Effector memory CD4-positive, alpha-beta T cell (primary cell): ENCODE data around the gene YEATS2.

Source experiments
- DNase-seq, 3 donors: peaks; one replicate each; pipeline ENCODE4 v3.0.0-alpha.2; 2020
- H3K27ac ChIP-seq: 2 replicates; pipeline ENCODE4 v1.7.0; 2013; ENCODE audit warnings: mild to moderate bottlenecking, low read length, moderate library complexity; ENCODE audit not compliant: insufficient read depth, poor library complexity, severe bottlenecking
- H3K27me3 ChIP-seq: replicated peaks from 2 replicates; pipeline ENCODE4 v1.7.0; 2013; ENCODE audit warnings: mild to moderate bottlenecking, low read length; ENCODE audit not compliant: insufficient read depth, control insufficient read depth, poor library complexity, severe bottlenecking
- H3K36me3 ChIP-seq: 2 replicates; pipeline ENCODE4 v1.7.0; 2013; ENCODE audit warnings: mild to moderate bottlenecking, low read length, moderate library complexity; ENCODE audit not compliant: control insufficient read depth, insufficient read depth
- H3K4me1 ChIP-seq: 2 replicates; pipeline ENCODE4 v1.7.0; 2013; ENCODE audit warnings: low read length, mild to moderate bottlenecking; ENCODE audit not compliant: control insufficient read depth, insufficient read depth, poor library complexity, severe bottlenecking
- H3K4me3 ChIP-seq: 2 replicates; pipeline ENCODE4 v1.7.0; 2013; ENCODE audit warnings: low read length, low read depth, mild to moderate bottlenecking; ENCODE audit not compliant: insufficient read depth, poor library complexity, severe bottlenecking
- H3K9me3 ChIP-seq: 2 replicates; pipeline ENCODE4 v1.7.0; 2013; ENCODE audit warnings: mild to moderate bottlenecking, low read length, moderate library complexity; ENCODE audit not compliant: control insufficient read depth

The YEATS2 gene

DNA sequence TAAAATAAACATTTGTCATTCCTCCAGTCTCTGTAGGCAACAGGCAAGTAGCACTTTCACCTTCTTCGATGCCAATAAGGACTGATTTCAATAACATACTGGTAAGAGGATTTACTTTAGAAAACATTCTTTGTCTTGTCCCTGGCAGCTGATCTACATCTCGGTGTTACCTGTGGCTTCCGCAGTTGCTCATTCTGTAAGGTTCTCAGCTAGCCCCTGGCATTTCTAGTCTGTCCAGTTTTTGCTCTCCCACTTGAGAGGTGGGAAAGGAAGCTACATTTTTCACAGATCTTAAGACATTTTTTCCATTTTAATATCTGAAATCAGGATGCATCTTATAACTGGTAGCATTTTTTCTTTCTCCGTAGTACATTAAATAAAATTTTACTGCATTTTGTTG lies 147.5 kb downstream of the YEATS2 start:
- DNase-seq, result no peak
- Histone ChIP-seq H3K9me3 (no peaks in the 10 kb centered on the region), H3K27ac (no peak overlapping the region), H3K36me3 (peaks cover 59% of the 10 kb centered on the region), H3K4me3 (no peak overlapping the region), H3K4me1 (no peaks in the 10 kb centered on the region), H3K27me3 (no peaks in the 10 kb centered on the region)

GRCh38 chr3:183845608-183846288 lies 148.2 kb downstream of the YEATS2 start:
- DNase-seq, result no peak
- Histone ChIP-seq H3K27me3 (no peaks in the 10 kb centered on the region), H3K4me3 (no peak overlapping the region), H3K27ac (no peak overlapping the region), H3K9me3 (no peaks in the 10 kb centered on the region), H3K36me3 (peaks cover 61% of the 10 kb centered on the region), H3K4me1 (no peaks in the 10 kb centered on the region)

DNA sequence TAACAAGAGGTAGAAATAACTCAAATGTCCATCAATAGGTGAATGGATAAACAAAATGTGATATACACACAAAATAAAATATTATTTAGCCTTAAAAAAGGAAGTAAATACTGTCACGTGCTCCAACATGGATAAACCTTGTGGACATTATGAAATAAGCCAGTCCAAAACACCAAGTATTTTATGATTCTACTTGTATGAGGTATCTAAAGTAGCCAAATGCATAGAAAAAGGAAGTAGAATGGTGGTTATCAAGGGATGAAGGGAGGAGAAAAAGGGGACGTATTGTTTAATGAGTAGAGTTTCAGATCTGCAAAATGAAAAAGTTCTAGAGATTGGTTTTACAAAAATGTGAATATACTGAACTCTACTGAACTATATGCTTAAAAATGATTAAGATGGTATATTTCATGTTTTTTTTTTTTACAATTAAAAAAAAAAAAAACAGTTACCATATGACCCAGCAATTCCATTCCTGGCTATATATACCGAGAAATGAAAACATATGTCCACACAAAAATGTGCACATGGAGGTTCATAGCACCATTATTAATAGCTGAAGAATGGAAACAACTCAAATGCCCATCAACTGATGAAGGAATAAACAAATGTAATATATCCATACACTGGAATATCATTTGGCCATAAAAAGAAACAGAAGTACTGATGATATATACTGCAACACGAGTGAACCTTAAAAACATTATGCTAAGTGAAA lies 156.9 kb downstream of the YEATS2 start:
- no peaks in the 10 kb centered on the region for H3K27me3 ChIP-seq
- no peak overlapping the region for H3K27ac ChIP-seq
- H3K36me3 ChIP-seq, result peaks cover 16% of the 10 kb centered on the region
- H3K9me3 ChIP-seq, result no peaks in the 10 kb centered on the region
- no peak for DNase-seq
- H3K4me3 ChIP-seq, result no peak overlapping the region
- H3K4me1 ChIP-seq, result no peaks in the 10 kb centered on the region

GRCh38 chr3:183857863-183858262 lies 160.3 kb downstream of the YEATS2 start:
- DNase-seq, result no peak
- no peaks in the 10 kb centered on the region for H3K9me3 ChIP-seq
- H3K4me1 ChIP-seq, result no peaks in the 10 kb centered on the region
- H3K27me3 ChIP-seq, result no peaks in the 10 kb centered on the region
- no peak overlapping the region for H3K27ac ChIP-seq
- H3K36me3 ChIP-seq, result peaks cover 29% of the 10 kb centered on the region
- no peak overlapping the region for H3K4me3 ChIP-seq
